ENCODE measurements around the gene KIRREL3.

The KIRREL3 gene

GRCh38 chr11:126766440-126766839, 234.1 kb downstream of the KIRREL3 start:
- no peak for DNase-seq

- no peak for DNase-seq
Observed at GRCh38 chr11:126765196-126765595, 235.4 kb downstream of the KIRREL3 start.

- DNase-seq = no peak
Observed at GRCh38 chr11:126764231-126764630, 236.3 kb downstream of the KIRREL3 start.

GRCh38 chr11:126756855-126757254, 243.7 kb downstream of the KIRREL3 start:
- DNase-seq = no peak

DNA sequence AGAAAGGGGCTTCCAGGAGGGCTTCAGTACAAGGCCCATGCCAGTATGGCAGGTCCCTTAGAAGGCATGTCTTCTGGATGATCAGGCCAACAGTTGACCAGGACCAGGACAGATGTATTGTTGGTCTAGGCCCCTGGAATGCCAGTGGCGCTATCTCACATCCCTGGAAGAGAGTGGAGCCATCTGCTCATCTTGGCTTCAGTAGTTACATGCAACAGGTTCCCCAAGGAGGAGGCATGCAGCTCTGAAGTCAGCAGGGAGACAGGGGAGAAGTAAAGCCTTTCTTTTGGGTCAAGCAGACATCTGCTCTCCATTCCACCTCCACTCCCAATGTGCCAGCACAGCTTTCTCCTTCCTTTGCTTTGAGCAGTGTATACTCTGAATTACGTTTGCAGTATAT, 244.1 kb downstream of the KIRREL3 start:
- no peak for DNase-seq

DNA sequence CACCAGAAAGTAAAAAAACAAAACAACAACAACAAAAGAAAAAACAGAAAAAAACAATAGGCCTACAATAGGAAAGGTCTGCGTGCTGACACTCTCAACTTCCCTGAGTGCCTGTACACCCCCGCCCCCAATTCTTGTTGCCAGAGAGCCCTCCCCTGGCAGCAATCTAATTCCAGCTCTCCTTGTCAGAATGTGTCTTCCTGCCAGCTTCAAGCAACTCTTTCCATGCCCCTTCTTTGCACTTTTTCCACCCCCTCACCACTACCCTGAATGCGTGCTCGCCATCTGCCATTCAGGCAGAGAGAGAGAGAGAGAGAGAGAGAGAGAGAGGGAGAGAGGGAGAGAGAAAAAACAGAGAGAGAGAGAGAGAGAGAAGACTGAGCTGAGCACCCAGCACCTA, 245.0 kb downstream of the KIRREL3 start:
- no peak for DNase-seq

- DNase-seq = no peak
Observed at GRCh38 chr11:126754591-126755426, 245.8 kb downstream of the KIRREL3 start.

DNA sequence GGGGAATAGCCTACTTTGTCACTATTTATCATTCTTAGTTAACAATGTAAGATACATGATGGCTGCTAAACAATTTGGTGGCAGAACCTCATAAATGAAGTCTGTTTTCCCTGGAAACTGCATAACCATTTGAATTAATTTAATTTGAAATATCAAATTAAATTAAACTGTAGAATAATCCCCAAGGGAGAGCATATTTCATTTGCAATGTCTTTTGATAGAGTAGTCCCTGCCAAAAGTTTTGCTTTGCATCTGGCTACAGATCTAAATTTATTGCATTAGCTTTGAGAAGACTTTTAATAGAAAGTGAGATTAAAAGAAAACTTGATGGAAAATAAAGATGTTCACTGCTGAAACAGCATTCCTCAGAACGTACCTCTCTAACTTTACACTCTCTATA, 246.6 kb downstream of the KIRREL3 start:
- DNase-seq = no peak

DNA sequence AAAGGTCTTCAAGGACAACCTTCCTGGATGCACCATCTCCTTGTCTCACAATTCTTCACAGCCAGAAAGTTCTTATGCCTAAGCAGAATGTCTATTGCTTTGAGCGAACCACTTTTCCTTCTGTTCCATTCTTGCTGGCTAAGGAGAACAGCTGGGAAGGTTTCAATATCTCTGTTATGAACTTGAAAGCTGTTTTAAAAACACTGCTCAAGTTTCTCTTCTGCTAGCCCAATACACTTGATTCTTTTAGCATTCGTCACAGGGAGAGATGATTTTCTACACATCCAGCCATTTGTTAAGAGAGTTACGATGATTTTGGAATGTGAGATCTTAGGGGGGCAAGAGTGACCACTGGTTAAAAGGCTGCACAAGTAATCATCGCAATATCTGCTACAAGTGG, 249.3 kb downstream of the KIRREL3 start:
- DNase-seq = no peak

- DNase-seq = no peak
Observed at GRCh38 chr11:126748793-126749192, 251.8 kb downstream of the KIRREL3 start.

DNA sequence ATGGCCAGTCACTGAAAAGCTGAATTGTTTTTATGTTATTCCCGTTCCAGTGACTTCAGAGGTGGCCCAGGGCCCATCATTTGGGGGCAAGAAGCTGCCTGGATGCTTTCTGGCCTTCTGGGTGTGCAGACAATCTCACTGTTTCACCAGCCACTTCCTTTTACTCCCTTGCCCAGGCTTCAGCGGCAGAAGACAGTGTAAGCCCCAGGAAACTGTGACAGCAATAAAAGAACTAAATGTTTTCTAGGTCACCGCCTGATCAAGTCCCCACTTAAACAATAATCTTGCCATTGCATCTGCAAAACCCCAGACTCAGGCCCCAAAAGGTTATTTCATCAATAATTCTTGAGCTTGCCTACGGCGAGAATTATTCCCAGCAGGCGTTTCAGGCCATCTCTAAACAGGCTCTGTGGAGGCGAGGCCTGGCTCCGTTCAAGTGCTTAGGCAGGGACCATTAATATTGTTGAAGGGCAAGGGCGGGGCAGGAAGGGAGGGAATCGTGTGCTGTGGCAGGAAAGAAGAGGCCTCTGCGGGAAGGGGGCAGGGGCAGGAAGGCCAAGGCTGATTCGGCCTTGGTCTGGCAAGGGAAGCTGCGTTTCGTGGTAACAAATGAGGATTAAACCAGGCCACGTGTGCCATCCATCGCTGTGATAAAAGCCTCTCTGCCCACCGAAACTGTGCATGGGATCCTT, 252.3 kb downstream of the KIRREL3 start:
- DNase-seq = no peak

DNA sequence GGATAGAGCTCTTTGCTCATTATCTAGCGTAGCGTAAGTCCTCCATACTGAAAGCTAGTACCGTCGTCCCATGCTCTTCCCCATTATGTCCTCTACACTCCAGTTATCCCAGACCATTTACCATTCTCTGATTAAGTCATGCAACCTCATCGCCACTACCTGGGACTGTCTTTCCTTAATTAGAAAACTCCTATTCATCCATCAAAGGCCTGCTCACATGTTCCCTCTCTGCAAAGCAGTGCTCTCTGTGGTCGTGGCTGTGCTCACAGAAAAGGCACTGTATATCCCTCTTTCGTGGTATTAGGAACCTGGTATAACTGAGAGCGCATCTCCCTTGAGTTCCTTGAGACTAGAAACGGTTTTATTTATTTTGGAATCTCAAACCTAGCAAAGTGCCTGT, 253.3 kb downstream of the KIRREL3 start:
- DNase-seq = no peak

- DNase-seq = no peak
Observed at GRCh38 chr11:126746443-126746842, 254.1 kb downstream of the KIRREL3 start.

DNA sequence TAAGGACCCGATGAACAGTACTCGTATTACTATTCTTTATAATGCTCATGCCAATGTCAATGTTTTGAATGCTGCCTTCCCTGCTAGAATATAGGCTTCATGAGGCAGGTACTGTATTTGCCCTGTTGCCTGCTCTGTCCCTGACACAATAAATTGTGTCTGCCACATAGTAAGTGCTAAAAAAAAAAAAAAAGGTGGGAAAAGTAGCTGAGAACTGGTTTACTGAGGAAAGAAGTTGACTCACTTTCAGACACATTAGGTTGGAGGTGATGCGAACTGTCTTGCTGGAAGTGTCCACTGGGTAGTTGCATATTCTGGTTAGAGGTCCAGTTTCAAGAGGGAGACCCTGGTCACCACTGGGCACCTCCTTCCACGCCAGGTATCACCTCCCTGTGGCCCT, 255.9 kb downstream of the KIRREL3 start:
- DNase-seq = no peak

GRCh38 chr11:126743628-126744027, 256.9 kb downstream of the KIRREL3 start:
- no peak for DNase-seq

- DNase-seq = no peak
Observed at GRCh38 chr11:126742582-126742981, 258.0 kb downstream of the KIRREL3 start.

- no peak for DNase-seq
Observed at GRCh38 chr11:126740846-126741245, 259.7 kb downstream of the KIRREL3 start.

GRCh38 chr11:126739499-126740145, 260.9 kb downstream of the KIRREL3 start:
- DNase-seq = no peak

DNA sequence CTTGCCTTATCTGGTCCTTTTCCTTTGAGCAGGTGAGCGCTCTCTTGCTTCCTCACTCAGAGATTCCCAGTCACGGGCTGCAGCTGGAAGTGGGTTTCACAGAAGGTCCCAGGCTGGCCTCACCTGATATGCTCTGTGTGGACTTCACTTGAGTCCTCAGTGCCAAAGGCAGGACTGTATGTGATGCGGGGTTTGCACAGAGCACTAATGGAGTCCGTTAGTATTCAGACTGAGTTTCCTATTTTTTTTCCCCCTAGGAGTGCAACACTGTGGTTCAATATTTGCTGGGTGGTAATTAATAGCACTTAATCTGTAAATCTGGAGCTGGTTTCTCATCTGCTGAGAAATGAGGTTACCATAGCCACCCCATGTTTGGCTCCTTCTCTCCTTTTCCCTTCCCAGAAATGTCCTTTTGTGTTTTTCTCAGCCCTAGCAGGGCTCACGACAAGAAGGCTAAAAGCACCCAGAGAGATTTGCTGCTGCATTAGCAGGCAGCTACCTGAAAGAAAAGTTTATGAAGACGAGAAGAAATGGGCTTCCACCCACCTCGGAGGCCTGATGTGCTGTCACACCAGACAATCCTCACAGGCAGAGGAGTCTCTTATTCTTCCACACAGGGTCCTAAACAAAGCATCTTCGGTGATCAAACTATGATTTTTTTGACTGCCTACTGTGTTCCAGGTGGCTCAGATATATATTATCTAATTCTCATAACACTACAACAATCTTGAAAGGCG, 262.1 kb downstream of the KIRREL3 start:
- DNase-seq = no peak

GRCh38 chr11:126736682-126737572, 263.6 kb downstream of the KIRREL3 start:
- DNase-seq = no peak

DNA sequence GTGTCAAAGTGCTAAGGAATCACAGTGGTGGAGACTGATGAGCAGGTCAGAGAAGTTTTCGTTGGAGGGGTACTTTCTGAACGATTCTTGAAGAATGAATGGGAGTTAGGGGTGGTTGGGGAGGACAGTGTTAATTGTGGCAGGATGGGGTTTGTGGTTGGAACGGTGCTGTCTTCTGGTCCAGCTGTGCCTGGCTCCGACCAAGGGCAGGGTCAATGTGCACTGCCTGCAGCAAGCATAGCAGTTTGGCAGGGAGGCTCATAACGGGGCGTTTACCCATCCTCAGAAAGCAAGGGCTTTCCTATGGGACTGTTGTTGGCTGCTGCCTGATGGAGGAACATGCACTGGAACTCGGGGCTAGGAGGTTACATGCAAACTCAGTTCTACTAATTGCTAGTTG, 265.8 kb downstream of the KIRREL3 start:
- DNase-seq = no peak

- DNase-seq = no peak
Observed at GRCh38 chr11:126733685-126734084, 266.9 kb downstream of the KIRREL3 start.
